AG09309 (cell line): ENCODE results near the gene PMPCA.

ENCODE experiments used
- DNase-seq: peaks from one replicate; pipeline ENCODE4 v3.0.0-alpha.2; 2010; ENCODE audit warnings: low read depth
- H3K4me3 ChIP-seq: 2 replicates; pipeline ENCODE4 v1.5.1; 2011; ENCODE audit warnings: mild to moderate bottlenecking, low read depth, low read length, moderate library complexity; ENCODE audit not compliant: control insufficient read depth
- TF ChIP-seq, protein P1 (sequence below): IDR thresholded peaks from 2 replicates; pipeline ENCODE4 v1.5.1; 2011; ENCODE audit warnings: mild to moderate bottlenecking, low read depth, low read length, inconsistent platforms; ENCODE audit not compliant: insufficient read depth, control insufficient read depth; ENCODE audit errors: missing control alignments

PMPCA gene, protein sequence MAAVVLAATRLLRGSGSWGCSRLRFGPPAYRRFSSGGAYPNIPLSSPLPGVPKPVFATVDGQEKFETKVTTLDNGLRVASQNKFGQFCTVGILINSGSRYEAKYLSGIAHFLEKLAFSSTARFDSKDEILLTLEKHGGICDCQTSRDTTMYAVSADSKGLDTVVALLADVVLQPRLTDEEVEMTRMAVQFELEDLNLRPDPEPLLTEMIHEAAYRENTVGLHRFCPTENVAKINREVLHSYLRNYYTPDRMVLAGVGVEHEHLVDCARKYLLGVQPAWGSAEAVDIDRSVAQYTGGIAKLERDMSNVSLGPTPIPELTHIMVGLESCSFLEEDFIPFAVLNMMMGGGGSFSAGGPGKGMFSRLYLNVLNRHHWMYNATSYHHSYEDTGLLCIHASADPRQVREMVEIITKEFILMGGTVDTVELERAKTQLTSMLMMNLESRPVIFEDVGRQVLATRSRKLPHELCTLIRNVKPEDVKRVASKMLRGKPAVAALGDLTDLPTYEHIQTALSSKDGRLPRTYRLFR

DNA sequence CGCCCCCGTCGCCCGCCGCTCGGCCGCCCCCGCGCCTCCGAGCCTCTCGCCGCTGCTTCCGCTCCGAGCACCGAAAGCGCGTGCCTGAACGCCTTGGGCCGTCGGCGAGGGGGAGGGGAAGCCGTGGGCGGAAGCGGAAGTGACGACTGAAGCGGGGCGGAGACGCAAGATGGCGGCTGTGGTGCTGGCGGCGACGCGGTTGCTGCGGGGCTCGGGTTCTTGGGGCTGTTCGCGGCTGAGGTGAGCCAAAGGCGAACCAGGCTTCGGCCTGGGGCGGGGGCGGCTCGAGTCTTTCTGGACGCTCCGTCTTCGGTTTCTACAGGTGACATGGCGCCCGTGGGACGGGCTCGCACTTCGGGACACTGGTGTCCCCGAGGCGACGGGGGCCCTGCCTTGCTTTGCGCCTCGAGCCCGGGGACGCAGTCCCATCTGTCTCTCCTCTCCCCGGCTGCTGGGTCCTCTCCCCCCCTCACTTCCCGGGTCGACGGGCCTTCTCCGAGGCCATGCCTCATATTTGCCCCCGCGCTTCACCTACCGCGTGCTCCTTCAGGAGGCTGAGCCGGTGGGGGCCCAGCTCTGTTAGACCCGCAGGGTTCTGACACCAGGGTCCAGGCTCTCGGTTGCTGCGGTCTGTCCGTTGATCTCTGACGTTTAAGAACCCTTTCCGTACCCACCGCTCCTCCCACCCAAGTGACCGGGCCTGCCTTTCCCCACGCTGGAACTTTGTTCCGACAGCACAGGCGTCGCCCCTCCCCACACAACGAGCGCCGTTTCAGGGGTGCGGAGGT is at the start of gene PMPCA, which contains the start of gene ENTR1:
Gene PMPCA, plus strand, starts transcription at position 159 of the 788 bp plus-strand sequence. Its CDS starts 11 bp downstream, at position 170.
Gene ENTR1, minus strand, starts transcription at position 115 of the 788 bp plus-strand sequence. CDS start 217 bp downstream, outside the sequence.
- peak; percentile 33 for DNase-seq
- TF ChIP-seq, protein P1, sequence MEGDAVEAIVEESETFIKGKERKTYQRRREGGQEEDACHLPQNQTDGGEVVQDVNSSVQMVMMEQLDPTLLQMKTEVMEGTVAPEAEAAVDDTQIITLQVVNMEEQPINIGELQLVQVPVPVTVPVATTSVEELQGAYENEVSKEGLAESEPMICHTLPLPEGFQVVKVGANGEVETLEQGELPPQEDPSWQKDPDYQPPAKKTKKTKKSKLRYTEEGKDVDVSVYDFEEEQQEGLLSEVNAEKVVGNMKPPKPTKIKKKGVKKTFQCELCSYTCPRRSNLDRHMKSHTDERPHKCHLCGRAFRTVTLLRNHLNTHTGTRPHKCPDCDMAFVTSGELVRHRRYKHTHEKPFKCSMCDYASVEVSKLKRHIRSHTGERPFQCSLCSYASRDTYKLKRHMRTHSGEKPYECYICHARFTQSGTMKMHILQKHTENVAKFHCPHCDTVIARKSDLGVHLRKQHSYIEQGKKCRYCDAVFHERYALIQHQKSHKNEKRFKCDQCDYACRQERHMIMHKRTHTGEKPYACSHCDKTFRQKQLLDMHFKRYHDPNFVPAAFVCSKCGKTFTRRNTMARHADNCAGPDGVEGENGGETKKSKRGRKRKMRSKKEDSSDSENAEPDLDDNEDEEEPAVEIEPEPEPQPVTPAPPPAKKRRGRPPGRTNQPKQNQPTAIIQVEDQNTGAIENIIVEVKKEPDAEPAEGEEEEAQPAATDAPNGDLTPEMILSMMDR, result no peak
- peak within 1 kb of the TSS; percentile 100 for H3K4me3 ChIP-seq

DNA sequence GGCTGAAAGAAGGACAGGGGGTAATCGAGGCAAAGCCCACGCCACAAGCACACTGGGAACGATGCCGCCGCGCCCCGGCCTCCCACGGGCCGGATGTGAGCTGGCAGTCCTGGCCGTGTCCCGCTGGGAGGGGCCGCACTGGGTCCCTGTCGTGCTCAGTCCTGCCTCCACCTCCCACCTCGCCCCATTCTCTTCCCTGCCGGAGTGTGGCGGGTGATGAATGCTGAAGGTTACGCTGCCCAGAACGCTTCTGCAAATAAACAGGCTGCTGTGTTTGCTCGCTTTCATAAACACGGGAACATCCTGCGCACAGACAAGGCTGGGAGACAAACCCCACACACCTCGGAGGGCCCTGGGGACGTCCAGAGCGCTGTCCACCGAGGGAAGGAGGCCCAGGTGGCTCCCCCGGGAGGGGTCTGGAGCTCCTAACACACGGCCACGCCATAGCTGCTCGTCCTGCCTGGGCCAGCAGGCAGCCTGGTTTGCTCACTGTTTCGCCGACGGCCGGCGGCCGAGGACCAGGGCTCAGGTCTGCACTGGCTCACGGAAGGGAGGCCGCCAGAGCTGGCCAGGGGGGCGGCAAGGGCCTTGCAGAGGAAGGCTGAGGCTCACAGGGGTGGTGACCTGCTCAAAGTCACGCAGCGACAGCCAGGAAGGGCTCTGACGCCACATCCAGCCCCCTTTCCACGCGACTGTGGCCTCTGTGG is 49.3 kb upstream of the PMPCA start:
- no peak overlapping the region for H3K4me3 ChIP-seq
- DNase-seq, result no peak
- TF ChIP-seq, protein P1, result no peak

DNA sequence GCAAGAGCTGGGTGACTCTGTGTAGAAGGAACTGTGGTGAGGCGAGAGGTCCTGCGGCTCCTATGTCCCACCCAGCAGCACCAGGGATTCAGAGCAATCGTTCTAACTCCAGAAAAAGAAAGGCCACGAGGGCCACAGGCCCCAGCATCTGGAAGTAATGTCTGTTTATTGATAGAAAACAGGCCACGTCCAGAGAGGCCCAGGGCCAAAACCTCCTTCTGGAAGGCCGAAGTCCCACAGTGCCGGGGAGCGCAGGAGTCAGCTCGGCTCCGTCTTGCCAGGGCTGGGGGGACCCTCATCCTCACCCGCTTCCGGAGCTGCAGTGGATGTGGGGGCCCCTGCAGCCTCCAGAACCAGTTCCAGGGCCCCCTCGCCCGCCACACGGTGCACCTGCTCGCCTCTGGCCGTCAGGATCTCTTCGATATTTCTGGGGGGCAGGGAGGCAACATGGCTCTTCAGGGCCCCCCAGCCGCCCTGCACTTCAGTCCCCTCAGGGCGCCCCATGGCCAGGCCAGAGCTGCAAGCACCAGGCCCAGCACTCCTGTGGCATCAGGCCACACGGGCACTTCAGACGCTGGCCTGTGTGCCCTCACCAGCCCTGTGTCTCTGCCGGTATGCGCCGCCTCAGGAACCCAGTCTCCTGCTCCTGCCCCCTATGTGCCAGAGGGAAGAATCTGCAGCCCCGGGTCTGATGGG is 48.6 kb upstream of the PMPCA start:
- peak overlapping the region; percentile 1; the same call in 1 of the 2 replicates for H3K4me3 ChIP-seq
- TF ChIP-seq, protein P1, result no peak

GRCh38 chr9:136362450-136362784 is 48.0 kb upstream of the PMPCA start:
- TF ChIP-seq, protein P1, result no peak
- no peak for DNase-seq
- H3K4me3 ChIP-seq, result peak overlapping the region; percentile 1; the same call in 1 of the 2 replicates

More for the DNA sequence above, 48.6 kb upstream of the PMPCA start:
- no peak for DNase-seq

- DNase-seq, result peak; percentile 77
- H3K4me3 ChIP-seq, result peak within 1 kb of the TSS; percentile 74
- TF ChIP-seq, protein P1, result peak; percentile 72
Observed at GRCh38 chr9:136363106-136363948, 47.1 kb upstream of the PMPCA start, which contains the start of gene DNLZ. TSS of gene DNLZ (minus strand) at chr9:136363744. CDS start at chr9:136363714, 30 bp downstream.
